Osteoblast (primary cell): ENCODE measurements around the gene HS6ST1. TPM values are rescaled to one million over a fixed set of nuclear protein-coding genes. Genes with fewer than 3 reads are reported as not detected.

ENCODE experiments used
- DNase-seq: peaks from one replicate; pipeline ENCODE4 v3.0.0; 2011; ENCODE audit warnings: low spot score, mixed read lengths; ENCODE audit not compliant: insufficient read length; ENCODE audit errors: missing footprints
- H2AFZ ChIP-seq: 2 replicates; pipeline ENCODE4 v1.6.0; 2011; ENCODE audit warnings: mild to moderate bottlenecking, low read length
- H3K27ac ChIP-seq: 2 replicates; pipeline ENCODE4 v1.5.1; 2011; ENCODE audit warnings: mild to moderate bottlenecking, low read depth, low read length, moderate library complexity
- H3K27me3 ChIP-seq: 2 replicates; pipeline ENCODE4 v1.6.0; 2012; ENCODE audit warnings: mild to moderate bottlenecking, control low read depth, inconsistent platforms, low read length, moderate library complexity; ENCODE audit not compliant: insufficient read depth
- H3K36me3 ChIP-seq: 2 replicates; pipeline ENCODE4 v1.5.1; 2011; ENCODE audit warnings: mild to moderate bottlenecking, low read length, control low read depth, moderate library complexity; ENCODE audit not compliant: insufficient read depth
- H3K4me1 ChIP-seq: 2 replicates; pipeline ENCODE4 v1.5.1; 2011; ENCODE audit warnings: mild to moderate bottlenecking, low read length, control low read depth, moderate library complexity; ENCODE audit not compliant: insufficient read depth
- H3K4me2 ChIP-seq: 2 replicates; pipeline ENCODE4 v1.6.0; 2011; ENCODE audit warnings: mild to moderate bottlenecking, low read length; ENCODE audit not compliant: insufficient read depth
- H3K4me3 ChIP-seq: fragments of 200-600 bp; sonication (generic); 3 replicates; pipeline ENCODE4 v1.5.1; 2012; ENCODE audit warnings: mild to moderate bottlenecking, low read length, inconsistent platforms; ENCODE audit not compliant: insufficient read depth
- H3K79me2 ChIP-seq: 2 replicates; pipeline ENCODE4 v1.6.0; 2012; ENCODE audit warnings: mild to moderate bottlenecking, low read length, control low read depth, inconsistent platforms; ENCODE audit not compliant: insufficient read depth
- H3K9me3 ChIP-seq: 2 replicates; pipeline ENCODE4 v1.5.1; 2011; ENCODE audit warnings: low read depth, low read length, control low read depth
- H4K20me1 ChIP-seq: 2 replicates; pipeline ENCODE4 v1.6.0; 2012; ENCODE audit warnings: mild to moderate bottlenecking, low read length, control low read depth; ENCODE audit not compliant: insufficient read depth
- CTCF ChIP-seq: IDR thresholded peaks from 2 replicates; pipeline ENCODE4 v1.5.1; 2011; ENCODE audit warnings: mild to moderate bottlenecking, low read depth, low read length, moderate library complexity; ENCODE audit errors: extremely low read depth
- total RNA-seq: library from RNA; depleted of rRNA; stranded (reverse); fragments of >200 nt; gene quantifications from 2 replicates; pipeline ENCODE4 v1.2.3, GENCODE V29; 2012

The HS6ST1 gene
- total RNA-seq, 1 donor = 18.8 TPM

GRCh38 chr2:128261245-128262128 lies 57.2 kb downstream of the HS6ST1 start:
- Histone ChIP-seq H3K4me3 (peak overlapping the region; percentile 51), H3K27ac (peak overlapping the region; percentile 77), H3K4me1 (peaks cover 9% of the 10 kb centered on the region), H2AFZ (peak overlapping the region; percentile 93), H4K20me1 (no peaks in the 10 kb centered on the region), H3K27me3 (peaks cover 2% of the 10 kb centered on the region), H3K36me3 (no peaks in the 10 kb centered on the region), H3K4me2 (peak overlapping the region; percentile 69), H3K9me3 (no peaks in the 10 kb centered on the region), H3K79me2 (no peaks in the 10 kb centered on the region)
- TF ChIP-seq CTCF = no peak
- no peak for DNase-seq

GRCh38 chr2:128260239-128261138 lies 58.2 kb downstream of the HS6ST1 start:
- peak overlapping the region; percentile 77 for H3K27ac ChIP-seq
- peak overlapping the region; percentile 51 for H3K4me3 ChIP-seq
- H2AFZ ChIP-seq = peak overlapping the region; percentile 93
- H3K79me2 ChIP-seq = no peaks in the 10 kb centered on the region
- no peaks in the 10 kb centered on the region for H3K9me3 ChIP-seq
- peak; percentile 95 for DNase-seq
- H3K4me1 ChIP-seq = peaks cover 9% of the 10 kb centered on the region
- no peaks in the 10 kb centered on the region for H4K20me1 ChIP-seq
- H3K36me3 ChIP-seq = no peaks in the 10 kb centered on the region
- TF ChIP-seq CTCF = peak; percentile 12
- H3K27me3 ChIP-seq = peaks cover 2% of the 10 kb centered on the region
- peak overlapping the region; percentile 69 for H3K4me2 ChIP-seq

GRCh38 chr2:128259585-128259984 lies 59.1 kb downstream of the HS6ST1 start:
- no peak overlapping the region for H3K4me2 ChIP-seq
- DNase-seq = no peak
- no peak overlapping the region for H2AFZ ChIP-seq
- H3K9me3 ChIP-seq = no peaks in the 10 kb centered on the region
- no peaks in the 10 kb centered on the region for H3K79me2 ChIP-seq
- peaks cover 9% of the 10 kb centered on the region for H3K4me1 ChIP-seq
- no peaks in the 10 kb centered on the region for H4K20me1 ChIP-seq
- no peaks in the 10 kb centered on the region for H3K36me3 ChIP-seq
- no peak overlapping the region for H3K27ac ChIP-seq
- H3K4me3 ChIP-seq = no peak overlapping the region
- H3K27me3 ChIP-seq = peaks cover 2% of the 10 kb centered on the region
- no peak for TF ChIP-seq CTCF
